Mesendoderm (in vitro differentiated cells): Measurements from ENCODE around the gene IBTK. TPM values are rescaled to one million over a fixed set of nuclear protein-coding genes. Genes with fewer than 3 reads are reported as not detected.
A peak's percentile ranks its signal among the peaks of the same experiment; 100 is the strongest.
"Not testable (repeated sequence)": the region's sequence is repeated elsewhere in the genome, so short reads cannot be mapped to it uniquely, and the experiment has no call there.

Experiments
- DNase-seq: peaks from one replicate; pipeline ENCODE4 v3.0.0; 2013
- H2AK5ac ChIP-seq: 2 replicates; pipeline ENCODE4 v1.6.1; 2013; ENCODE audit warnings: low read length, inconsistent platforms
- H2BK120ac ChIP-seq: 2 replicates; pipeline ENCODE4 v1.6.1; 2013; ENCODE audit warnings: low read depth, mild to moderate bottlenecking, low read length, moderate library complexity, mixed read lengths
- H2BK15ac ChIP-seq: replicated peaks from 2 replicates; pipeline ENCODE4 v1.6.1; 2013; ENCODE audit warnings: low read depth, mild to moderate bottlenecking, moderate library complexity
- H2BK5ac ChIP-seq: 2 replicates; pipeline ENCODE4 v1.6.1; 2013; ENCODE audit warnings: low read length, inconsistent platforms
- H3K18ac ChIP-seq: 2 replicates; pipeline ENCODE4 v1.6.1; 2013; ENCODE audit warnings: mild to moderate bottlenecking, low read length, mixed read lengths
- H3K23ac ChIP-seq: one replicate; pipeline ENCODE4 v1.6.1; 2013; ENCODE audit warnings: low read length
- H3K27ac ChIP-seq: 2 replicates; pipeline ENCODE4 v1.5.1; 2013; ENCODE audit warnings: low read depth, mild to moderate bottlenecking, inconsistent platforms, low read length, moderate library complexity
- H3K27me3 ChIP-seq: 2 replicates; pipeline ENCODE4 v1.6.1; 2013; ENCODE audit warnings: low read length, control low read depth, mild to moderate bottlenecking, inconsistent platforms; ENCODE audit not compliant: insufficient read depth, poor library complexity
- H3K36me3 ChIP-seq: 2 replicates; pipeline ENCODE4 v1.6.1; 2013; ENCODE audit warnings: low read length, inconsistent platforms; ENCODE audit not compliant: control insufficient read depth, insufficient read depth
- H3K4ac ChIP-seq: one replicate; pipeline ENCODE4 v1.6.1; 2013; ENCODE audit warnings: low read depth, mild to moderate bottlenecking, low read length, moderate library complexity
- H3K4me1 ChIP-seq: 2 replicates; pipeline ENCODE4 v1.6.1; 2013; ENCODE audit warnings: low read depth, low read length, inconsistent platforms; ENCODE audit not compliant: control insufficient read depth
- H3K4me2 ChIP-seq: 2 replicates; pipeline ENCODE4 v1.6.1; 2013; ENCODE audit warnings: low read length
- H3K4me3 ChIP-seq: 2 replicates; pipeline ENCODE4 v1.5.1; 2013; ENCODE audit warnings: mild to moderate bottlenecking, low read length
- H3K56ac ChIP-seq: one replicate; pipeline ENCODE4 v1.6.1; 2013; ENCODE audit warnings: low read length
- H3K79me1 ChIP-seq: 2 replicates; pipeline ENCODE4 v1.6.1; 2013; ENCODE audit warnings: low read length, inconsistent platforms
- H3K79me2 ChIP-seq: 2 replicates; pipeline ENCODE4 v1.6.1; 2013; ENCODE audit warnings: mild to moderate bottlenecking, low read length; ENCODE audit not compliant: control insufficient read depth, insufficient read depth
- H3K9ac ChIP-seq: 2 replicates; pipeline ENCODE4 v1.6.1; 2013; ENCODE audit warnings: low read length, inconsistent platforms
- H4K5ac ChIP-seq: one replicate; pipeline ENCODE4 v1.6.1; 2013; ENCODE audit warnings: low read length
- H4K8ac ChIP-seq: one replicate; pipeline ENCODE4 v1.6.1; 2013; ENCODE audit warnings: low read depth, mild to moderate bottlenecking, control low read depth, low read length, moderate library complexity
- whole genome bisulfite sequencing: extraction: QIAGEN DNeasy Blood & Tissue Kit; methylation state at CpG from one replicate; pipeline ENCODE4 v1.1.7; 2013; ENCODE audit warnings: low lambda C conversion rate, missing lambda C conversion rate; ENCODE audit not compliant: insufficient coverage; ENCODE audit errors: extremely low coverage; 5-methylcytosine and 5-hydroxymethylcytosine counted together
- polyA plus RNA-seq, 2 experiments: library from polyadenylated mRNA; stranded (reverse); fragments of 200-250 nt; gene quantifications; one replicate each; pipeline ENCODE4 v1.2.3, GENCODE V29; 2013

Gene IBTK, protein sequence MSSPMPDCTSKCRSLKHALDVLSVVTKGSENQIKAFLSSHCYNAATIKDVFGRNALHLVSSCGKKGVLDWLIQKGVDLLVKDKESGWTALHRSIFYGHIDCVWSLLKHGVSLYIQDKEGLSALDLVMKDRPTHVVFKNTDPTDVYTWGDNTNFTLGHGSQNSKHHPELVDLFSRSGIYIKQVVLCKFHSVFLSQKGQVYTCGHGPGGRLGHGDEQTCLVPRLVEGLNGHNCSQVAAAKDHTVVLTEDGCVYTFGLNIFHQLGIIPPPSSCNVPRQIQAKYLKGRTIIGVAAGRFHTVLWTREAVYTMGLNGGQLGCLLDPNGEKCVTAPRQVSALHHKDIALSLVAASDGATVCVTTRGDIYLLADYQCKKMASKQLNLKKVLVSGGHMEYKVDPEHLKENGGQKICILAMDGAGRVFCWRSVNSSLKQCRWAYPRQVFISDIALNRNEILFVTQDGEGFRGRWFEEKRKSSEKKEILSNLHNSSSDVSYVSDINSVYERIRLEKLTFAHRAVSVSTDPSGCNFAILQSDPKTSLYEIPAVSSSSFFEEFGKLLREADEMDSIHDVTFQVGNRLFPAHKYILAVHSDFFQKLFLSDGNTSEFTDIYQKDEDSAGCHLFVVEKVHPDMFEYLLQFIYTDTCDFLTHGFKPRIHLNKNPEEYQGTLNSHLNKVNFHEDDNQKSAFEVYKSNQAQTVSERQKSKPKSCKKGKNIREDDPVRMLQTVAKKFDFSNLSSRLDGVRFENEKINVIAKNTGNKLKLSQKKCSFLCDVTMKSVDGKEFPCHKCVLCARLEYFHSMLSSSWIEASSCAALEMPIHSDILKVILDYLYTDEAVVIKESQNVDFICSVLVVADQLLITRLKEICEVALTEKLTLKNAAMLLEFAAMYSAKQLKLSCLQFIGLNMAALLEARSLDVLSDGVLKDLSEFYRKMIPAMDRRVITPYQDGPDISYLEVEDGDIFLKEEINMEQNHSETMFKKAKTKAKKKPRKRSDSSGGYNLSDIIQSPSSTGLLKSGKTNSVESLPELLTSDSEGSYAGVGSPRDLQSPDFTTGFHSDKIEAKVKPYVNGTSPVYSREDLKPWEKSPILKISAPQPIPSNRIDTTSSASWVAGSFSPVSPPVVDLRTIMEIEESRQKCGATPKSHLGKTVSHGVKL (N-terminal part only)
- polyA plus RNA-seq (2013, experiment 1 of 2) = 13.9 TPM
- 14.1 TPM for polyA plus RNA-seq (2013, experiment 2 of 2)

GRCh38 chr6:82247505-82248272, at the start of gene IBTK:
IBTK (minus strand) TSS chr6:82247744; CDS start chr6:82240486, 7,258 bp downstream.
- no peak within 1 kb of the TSS for H2BK120ac ChIP-seq
- WGBS = no CpG with 5 or more reads among the region's 45 CpGs

GRCh38 chr6:82283771-82284410, 36.3 kb upstream of the IBTK start:
- no peak overlapping the region for H3K56ac ChIP-seq
- no peak overlapping the region for H2BK15ac ChIP-seq
- H3K18ac ChIP-seq = no peak overlapping the region
- WGBS = no CpG with 5 or more reads among the region's 11 CpGs
- no peak overlapping the region for H2AK5ac ChIP-seq
- no peaks in the 10 kb centered on the region for H3K79me2 ChIP-seq
- no peak overlapping the region for H3K9ac ChIP-seq
- no peak overlapping the region for H2BK5ac ChIP-seq
- H3K23ac ChIP-seq = no peak overlapping the region
- H3K79me1 ChIP-seq = no peaks in the 10 kb centered on the region
- no peaks in the 10 kb centered on the region for H3K4me1 ChIP-seq
- no peak overlapping the region for H4K5ac ChIP-seq
- no peak overlapping the region for H3K4ac ChIP-seq
- no peak overlapping the region for H3K4me3 ChIP-seq
- H3K27ac ChIP-seq = no peak overlapping the region
- no peak overlapping the region for H3K4me2 ChIP-seq
- H3K27me3 ChIP-seq = no peaks in the 10 kb centered on the region
- no peaks in the 10 kb centered on the region for H3K36me3 ChIP-seq
- no peak overlapping the region for H4K8ac ChIP-seq
- H2BK120ac ChIP-seq = no peak overlapping the region
- peak; percentile 71 for DNase-seq

More at GRCh38 chr6:82247505-82248272, at the start of gene IBTK:
- peaks cover 5% of the 10 kb centered on the region for H3K4me1 ChIP-seq
- peak within 1 kb of the TSS; percentile 19 for H2BK15ac ChIP-seq
- peaks cover 4% of the 10 kb centered on the region for H3K79me1 ChIP-seq
- DNase-seq = peak; percentile 97
- peak within 1 kb of the TSS; percentile 98 for H3K56ac ChIP-seq
- peak within 1 kb of the TSS; percentile 95 for H3K4me3 ChIP-seq
- peak within 1 kb of the TSS; percentile 50 for H2AK5ac ChIP-seq
- peak within 1 kb of the TSS; percentile 89 for H3K18ac ChIP-seq
- peak within 1 kb of the TSS; percentile 5 for H4K5ac ChIP-seq
- H3K36me3 ChIP-seq = no peaks in the 10 kb centered on the region
- peak within 1 kb of the TSS; percentile 93 for H3K4me2 ChIP-seq
- H3K27ac ChIP-seq = peak within 1 kb of the TSS; percentile 97
- peak within 1 kb of the TSS; percentile 56 for H3K23ac ChIP-seq
- H3K4ac ChIP-seq = peak within 1 kb of the TSS; percentile 98
- peak within 1 kb of the TSS; percentile 79 for H2BK5ac ChIP-seq
- H3K9ac ChIP-seq = peak within 1 kb of the TSS; percentile 95
- H3K27me3 ChIP-seq = no peaks in the 10 kb centered on the region
- peaks cover 23% of the 10 kb centered on the region for H3K79me2 ChIP-seq
- H4K8ac ChIP-seq = no peak within 1 kb of the TSS

GRCh38 chr6:82281550-82281949, 34.0 kb upstream of the IBTK start:
- H3K79me2 ChIP-seq, H3K4me3 ChIP-seq, H3K4ac ChIP-seq, H4K5ac ChIP-seq, H2AK5ac ChIP-seq, H3K36me3 ChIP-seq, H3K18ac ChIP-seq, H3K79me1 ChIP-seq, H3K4me1 ChIP-seq, H3K27me3 ChIP-seq, H3K9ac ChIP-seq, H3K23ac ChIP-seq, H3K56ac ChIP-seq, DNase-seq, H2BK15ac ChIP-seq, H3K27ac ChIP-seq, H2BK5ac ChIP-seq, H4K8ac ChIP-seq, H3K4me2 ChIP-seq, H2BK120ac ChIP-seq: not testable (repeated sequence)
- no CpG with 5 or more reads among the region's 2 CpGs for WGBS

- H3K36me3 ChIP-seq = no peaks in the 10 kb centered on the region
- H2AK5ac ChIP-seq = no peak overlapping the region
- H3K9ac ChIP-seq = no peak overlapping the region
- H3K4me2 ChIP-seq = no peak overlapping the region
- H2BK5ac ChIP-seq = no peak overlapping the region
- no peak overlapping the region for H2BK15ac ChIP-seq
- no peak overlapping the region for H3K56ac ChIP-seq
- no peak overlapping the region for H4K5ac ChIP-seq
- DNase-seq = no peak
- H3K4me1 ChIP-seq = no peaks in the 10 kb centered on the region
- no peak overlapping the region for H3K27ac ChIP-seq
- no peak overlapping the region for H3K4ac ChIP-seq
- H3K27me3 ChIP-seq = no peaks in the 10 kb centered on the region
- no peak overlapping the region for H3K23ac ChIP-seq
- H4K8ac ChIP-seq = no peak overlapping the region
- no peaks in the 10 kb centered on the region for H3K79me1 ChIP-seq
- no peak overlapping the region for H3K4me3 ChIP-seq
- no peak overlapping the region for H2BK120ac ChIP-seq
- no peak overlapping the region for H3K18ac ChIP-seq
- no peaks in the 10 kb centered on the region for H3K79me2 ChIP-seq
Measured at GRCh38 chr6:82277686-82278085, 30.1 kb upstream of the IBTK start.

GRCh38 chr6:82275686-82276085, 28.1 kb upstream of the IBTK start:
- Histone ChIP-seq H3K56ac (no peak overlapping the region), H4K5ac (no peak overlapping the region), H2BK15ac (no peak overlapping the region), H3K4me3 (no peak overlapping the region), H3K4me1 (no peaks in the 10 kb centered on the region), H3K27ac (no peak overlapping the region), H3K27me3 (no peaks in the 10 kb centered on the region), H3K4me2 (no peak overlapping the region), H3K79me1 (no peaks in the 10 kb centered on the region), H3K23ac (no peak overlapping the region), H3K79me2 (no peaks in the 10 kb centered on the region), H3K9ac (no peak overlapping the region), H2BK120ac (no peak overlapping the region), H2AK5ac (no peak overlapping the region), H2BK5ac (no peak overlapping the region), H3K36me3 (no peaks in the 10 kb centered on the region), H3K4ac (no peak overlapping the region), H4K8ac (no peak overlapping the region), H3K18ac (no peak overlapping the region)
- no peak for DNase-seq
- no CpG with 5 or more reads among the region's 5 CpGs for WGBS
